Osteoblast (primary cell): ENCODE measurements around the gene MGAT4B. TPM values are rescaled to one million over a fixed set of nuclear protein-coding genes. Genes with fewer than 3 reads are reported as not detected.
A peak's percentile ranks its signal among the peaks of the same experiment; 100 is the strongest.

Experiments used
- DNase-seq: peaks from one replicate; pipeline ENCODE4 v3.0.0; 2011; ENCODE audit warnings: low spot score, mixed read lengths; ENCODE audit not compliant: insufficient read length; ENCODE audit errors: missing footprints
- H2AFZ ChIP-seq: 2 replicates; pipeline ENCODE4 v1.6.0; 2011; ENCODE audit warnings: mild to moderate bottlenecking, low read length
- H3K27ac ChIP-seq: 2 replicates; pipeline ENCODE4 v1.5.1; 2011; ENCODE audit warnings: mild to moderate bottlenecking, low read depth, low read length, moderate library complexity
- H3K27me3 ChIP-seq: 2 replicates; pipeline ENCODE4 v1.6.0; 2012; ENCODE audit warnings: mild to moderate bottlenecking, control low read depth, inconsistent platforms, low read length, moderate library complexity; ENCODE audit not compliant: insufficient read depth
- H3K36me3 ChIP-seq: 2 replicates; pipeline ENCODE4 v1.5.1; 2011; ENCODE audit warnings: mild to moderate bottlenecking, low read length, control low read depth, moderate library complexity; ENCODE audit not compliant: insufficient read depth
- H3K4me1 ChIP-seq: 2 replicates; pipeline ENCODE4 v1.5.1; 2011; ENCODE audit warnings: mild to moderate bottlenecking, low read length, control low read depth, moderate library complexity; ENCODE audit not compliant: insufficient read depth
- H3K4me2 ChIP-seq: 2 replicates; pipeline ENCODE4 v1.6.0; 2011; ENCODE audit warnings: mild to moderate bottlenecking, low read length; ENCODE audit not compliant: insufficient read depth
- H3K4me3 ChIP-seq: fragments of 200-600 bp; sonication (generic); 3 replicates; pipeline ENCODE4 v1.5.1; 2012; ENCODE audit warnings: mild to moderate bottlenecking, low read length, inconsistent platforms; ENCODE audit not compliant: insufficient read depth
- H3K79me2 ChIP-seq: 2 replicates; pipeline ENCODE4 v1.6.0; 2012; ENCODE audit warnings: mild to moderate bottlenecking, low read length, control low read depth, inconsistent platforms; ENCODE audit not compliant: insufficient read depth
- H3K9me3 ChIP-seq: 2 replicates; pipeline ENCODE4 v1.5.1; 2011; ENCODE audit warnings: low read depth, low read length, control low read depth
- H4K20me1 ChIP-seq: 2 replicates; pipeline ENCODE4 v1.6.0; 2012; ENCODE audit warnings: mild to moderate bottlenecking, low read length, control low read depth; ENCODE audit not compliant: insufficient read depth
- CTCF ChIP-seq: IDR thresholded peaks from 2 replicates; pipeline ENCODE4 v1.5.1; 2011; ENCODE audit warnings: mild to moderate bottlenecking, low read depth, low read length, moderate library complexity; ENCODE audit errors: extremely low read depth
- total RNA-seq: library from RNA; depleted of rRNA; stranded (reverse); fragments of >200 nt; gene quantifications from 2 replicates; pipeline ENCODE4 v1.2.3, GENCODE V29; 2012

Gene MGAT4B
- total RNA-seq, 1 donor, result 95.9 TPM

- H3K36me3 ChIP-seq, result peaks cover 8% of the 10 kb centered on the region
- H3K4me1 ChIP-seq, result peaks cover 28% of the 10 kb centered on the region
- TF ChIP-seq CTCF, result no peak
- peaks cover 45% of the 10 kb centered on the region for H3K79me2 ChIP-seq
- no peak overlapping the region for H2AFZ ChIP-seq
- H3K27ac ChIP-seq, result peak overlapping the region; percentile 45
- H3K4me2 ChIP-seq, result peak overlapping the region; percentile 86
- no peaks in the 10 kb centered on the region for H3K27me3 ChIP-seq
- no peaks in the 10 kb centered on the region for H3K9me3 ChIP-seq
- H4K20me1 ChIP-seq, result peaks cover 37% of the 10 kb centered on the region
- peak overlapping the region; percentile 80 for H3K4me3 ChIP-seq
- peak; percentile 92 for DNase-seq
These were observed 1.6 kb downstream of the MGAT4B start for GRCh38 chr5:179805070-179805528.

GRCh38 chr5:179804555-179804947, 2.1 kb downstream of the MGAT4B start:
- Histone ChIP-seq H3K27ac (peak overlapping the region; percentile 45), H3K9me3 (no peaks in the 10 kb centered on the region), H3K27me3 (no peaks in the 10 kb centered on the region), H3K36me3 (peaks cover 14% of the 10 kb centered on the region), H4K20me1 (peaks cover 37% of the 10 kb centered on the region), H3K4me3 (peak overlapping the region; percentile 80), H2AFZ (no peak overlapping the region), H3K79me2 (peaks cover 45% of the 10 kb centered on the region), H3K4me2 (peak overlapping the region; percentile 86), H3K4me1 (peaks cover 28% of the 10 kb centered on the region)
- no peak for TF ChIP-seq CTCF
- no peak for DNase-seq

GRCh38 chr5:179803651-179804554, 2.8 kb downstream of the MGAT4B start:
- Histone ChIP-seq H3K4me2 (peak overlapping the region; percentile 33), H3K4me1 (peaks cover 28% of the 10 kb centered on the region), H4K20me1 (peaks cover 37% of the 10 kb centered on the region), H3K27me3 (no peaks in the 10 kb centered on the region), H3K36me3 (peaks cover 20% of the 10 kb centered on the region), H3K27ac (no peak overlapping the region), H3K4me3 (peak overlapping the region; percentile 22), H3K79me2 (peaks cover 45% of the 10 kb centered on the region), H3K9me3 (no peaks in the 10 kb centered on the region), H2AFZ (no peak overlapping the region)
- peak; percentile 95 for DNase-seq
- no peak for TF ChIP-seq CTCF

GRCh38 chr5:179802950-179803562, 3.6 kb downstream of the MGAT4B start:
- H3K36me3 ChIP-seq, result peaks cover 29% of the 10 kb centered on the region

More at GRCh38 chr5:179802950-179803562, 3.6 kb downstream of the MGAT4B start:
- H3K79me2 ChIP-seq, result peaks cover 45% of the 10 kb centered on the region
- no peak overlapping the region for H3K4me3 ChIP-seq
- H4K20me1 ChIP-seq, result peaks cover 37% of the 10 kb centered on the region
- H3K4me1 ChIP-seq, result peaks cover 28% of the 10 kb centered on the region
- no peak overlapping the region for H2AFZ ChIP-seq
- no peak overlapping the region for H3K27ac ChIP-seq
- H3K27me3 ChIP-seq, result no peaks in the 10 kb centered on the region
- no peaks in the 10 kb centered on the region for H3K9me3 ChIP-seq
- TF ChIP-seq CTCF, result no peak
- no peak overlapping the region for H3K4me2 ChIP-seq
- peak; percentile 86 for DNase-seq
